CD4-positive, alpha-beta T cell (primary cell): ENCODE measurements around the gene SNX33. TPM values are rescaled to one million over a fixed set of nuclear protein-coding genes. Genes with fewer than 3 reads are reported as not detected.

Source experiments
- ATAC-seq: fragments of 200-7000 bp; cut with Tn5 transposase; one replicate; pipeline ENCODE4 v1.10.0; 2022; ENCODE audit warnings: mild to moderate bottlenecking; ENCODE audit not compliant: poor library complexity
- CTCF ChIA-PET: fragments of 350-600 bp; sonication (Branson Sonifier 250); formaldehyde crosslinking; loops from one replicate; lab custom pipeline; 2021; ENCODE audit warnings: antibody characterized with exemption, inconsistent platforms; lab: Charles Lee
- POLR2A ChIA-PET: fragments of 350-600 bp; sonication (Branson Sonifier 250); formaldehyde crosslinking; loops from one replicate; lab custom pipeline; 2021; ENCODE audit warnings: antibody characterized with exemption, inconsistent platforms; lab: Charles Lee
- DNase-seq, 14 experiments: peaks; one replicate each; pipeline ENCODE4 v3.0.0-alpha.2; 2013 to 2020; ENCODE audit warnings: mixed read lengths in 2 of 14
- H3K27ac ChIP-seq, 2 donors: one replicate each; pipeline versions ENCODE4 v1.5.1 to v1.7.0; 2013; ENCODE audit warnings: low read length in 2 of 2, low read depth in 1 of 2, mild to moderate bottlenecking in 1 of 2
- H3K27me3 ChIP-seq, 2 experiments: 1 replicate in 1 of 2; 2 replicates in 1 of 2; pipeline versions ENCODE4 v1.6.1 to v1.7.0; 2013; ENCODE audit warnings: low read length in 2 of 2, control low read depth in 1 of 2, mild to moderate bottlenecking in 1 of 2, moderate library complexity in 1 of 2; ENCODE audit not compliant: insufficient read depth in 2 of 2, control insufficient read depth in 1 of 2
- H3K36me3 ChIP-seq: one replicate; pipeline ENCODE4 v1.6.1; 2013; ENCODE audit warnings: low read length, control low read depth; ENCODE audit not compliant: insufficient read depth
- H3K4me1 ChIP-seq: one replicate; pipeline ENCODE4 v1.6.1; 2013; ENCODE audit warnings: low read length, control low read depth; ENCODE audit not compliant: insufficient read depth
- H3K4me3 ChIP-seq: one replicate; pipeline ENCODE4 v1.5.1; 2013; ENCODE audit warnings: mild to moderate bottlenecking, low read length, moderate library complexity
- H3K9me3 ChIP-seq, 2 experiments: 1 replicate in 1 of 2; 2 replicates in 1 of 2; pipeline versions ENCODE4 v1.6.1 to v1.7.0; 2013; ENCODE audit warnings: low read length in 2 of 2, mild to moderate bottlenecking in 2 of 2, control low read depth in 1 of 2, moderate library complexity in 1 of 2; ENCODE audit not compliant: control insufficient read depth in 1 of 2, insufficient read depth in 1 of 2
- H3K27ac Mint-ChIP-seq: one replicate; pipeline ENCODE4 v1.8.0; 2020; ENCODE audit warnings: mixed read lengths
- H3K27me3 Mint-ChIP-seq: one replicate; pipeline ENCODE4 v1.8.0; 2021; ENCODE audit warnings: mixed read lengths
- H3K36me3 Mint-ChIP-seq: one replicate; pipeline ENCODE4 v1.8.0; 2021; ENCODE audit warnings: low read depth, mixed read lengths
- H3K4me1 Mint-ChIP-seq: one replicate; pipeline ENCODE4 v1.8.0; 2021; ENCODE audit warnings: low read depth, mixed read lengths
- H3K4me3 Mint-ChIP-seq: one replicate; pipeline ENCODE4 v1.8.0; 2020; ENCODE audit warnings: mild to moderate bottlenecking, mixed read lengths
- H3K9me3 Mint-ChIP-seq: one replicate; pipeline ENCODE4 v1.8.0; 2020; ENCODE audit warnings: mixed read lengths
- intact Hi-C, 2 experiments: fragments of 100-400 bp; cut with DNase I in 1 of 2; cut with micrococcal nuclease in 1 of 2; formaldehyde crosslinking; loops; one replicate each; pipeline versions ENCODE4 v1.15.1 to v1.9.0; 2023 to 2025; cut with DNase I, micrococcal nuclease
- total RNA-seq, 174 experiments: library from RNA in 2 of 174; stranded (reverse) in 2 of 174; gene quantifications; one replicate each; pipeline ENCODE4 v1.2.3 and lab custom pipeline; 2021 to 2026
- TF ChIP-seq, protein P1 (sequence below): fragments of 200-600 bp; IDR thresholded peaks from one replicate; pipeline ENCODE4 v1.8.0; 2022; ENCODE audit warnings: antibody characterized with exemption, mild to moderate bottlenecking

SNX33 gene
- total RNA-seq, 2 experiments from 2014 or later: 0.59 to 0.82 TPM

DNA sequence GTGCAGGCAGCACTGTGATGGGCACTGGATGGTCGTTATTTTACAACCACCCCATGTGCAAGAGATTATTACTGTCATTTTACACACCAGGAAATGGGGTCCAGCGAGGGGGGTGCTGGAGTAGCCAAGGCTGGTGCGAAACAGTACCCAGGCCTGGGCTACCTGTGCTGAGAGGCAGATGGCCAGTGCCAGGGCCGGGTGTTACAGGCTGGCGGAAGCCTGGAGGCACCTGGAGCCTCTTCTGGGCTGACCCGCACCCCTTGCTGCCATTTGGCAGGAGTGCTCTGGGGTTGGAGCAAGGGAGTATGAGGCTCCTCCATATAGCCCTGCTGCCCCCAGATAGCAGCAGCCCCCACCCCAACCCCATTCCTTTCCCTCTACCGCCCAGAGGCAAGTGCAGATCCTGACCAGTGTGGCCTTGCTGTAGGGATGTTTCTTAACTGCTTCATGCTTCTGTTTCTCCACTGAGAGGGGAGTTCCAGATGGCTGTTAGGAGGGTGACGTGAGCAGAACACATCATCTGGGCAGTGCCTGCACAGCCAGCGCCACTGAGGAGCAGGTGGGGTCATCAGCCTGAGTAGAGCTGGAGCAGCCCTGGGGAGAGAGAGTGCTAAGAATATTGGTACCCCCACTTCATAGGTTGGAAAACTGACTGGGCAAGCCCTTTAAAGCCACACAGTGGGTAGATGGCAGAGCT is 15.3 kb downstream of the SNX33 start:
- Histone ChIP-seq H3K4me3 (no peak overlapping the region), H3K36me3 (no peaks in the 10 kb centered on the region), H3K27me3 (no peaks in the 10 kb centered on the region), H3K9me3 (no peaks in the 10 kb centered on the region), H3K4me1 (no peaks in the 10 kb centered on the region), H3K27ac (no peak overlapping the region)
- H3K27ac Mint-ChIP-seq: no peak overlapping the region
- DNase-seq (no peak), ATAC-seq (no peak)
- H3K36me3 Mint-ChIP-seq: no peaks in the 10 kb centered on the region
- no peaks in the 10 kb centered on the region for H3K27me3 Mint-ChIP-seq
- POLR2A ChIA-PET: no interaction called here
- intact Hi-C loops: no loop called here
- CTCF ChIA-PET: no interaction called here
- no peak overlapping the region for H3K4me3 Mint-ChIP-seq
- H3K9me3 Mint-ChIP-seq: no peaks in the 10 kb centered on the region
- TF ChIP-seq, protein P1, sequence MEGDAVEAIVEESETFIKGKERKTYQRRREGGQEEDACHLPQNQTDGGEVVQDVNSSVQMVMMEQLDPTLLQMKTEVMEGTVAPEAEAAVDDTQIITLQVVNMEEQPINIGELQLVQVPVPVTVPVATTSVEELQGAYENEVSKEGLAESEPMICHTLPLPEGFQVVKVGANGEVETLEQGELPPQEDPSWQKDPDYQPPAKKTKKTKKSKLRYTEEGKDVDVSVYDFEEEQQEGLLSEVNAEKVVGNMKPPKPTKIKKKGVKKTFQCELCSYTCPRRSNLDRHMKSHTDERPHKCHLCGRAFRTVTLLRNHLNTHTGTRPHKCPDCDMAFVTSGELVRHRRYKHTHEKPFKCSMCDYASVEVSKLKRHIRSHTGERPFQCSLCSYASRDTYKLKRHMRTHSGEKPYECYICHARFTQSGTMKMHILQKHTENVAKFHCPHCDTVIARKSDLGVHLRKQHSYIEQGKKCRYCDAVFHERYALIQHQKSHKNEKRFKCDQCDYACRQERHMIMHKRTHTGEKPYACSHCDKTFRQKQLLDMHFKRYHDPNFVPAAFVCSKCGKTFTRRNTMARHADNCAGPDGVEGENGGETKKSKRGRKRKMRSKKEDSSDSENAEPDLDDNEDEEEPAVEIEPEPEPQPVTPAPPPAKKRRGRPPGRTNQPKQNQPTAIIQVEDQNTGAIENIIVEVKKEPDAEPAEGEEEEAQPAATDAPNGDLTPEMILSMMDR: no peak
- H3K4me1 Mint-ChIP-seq: no peaks in the 10 kb centered on the region

DNA sequence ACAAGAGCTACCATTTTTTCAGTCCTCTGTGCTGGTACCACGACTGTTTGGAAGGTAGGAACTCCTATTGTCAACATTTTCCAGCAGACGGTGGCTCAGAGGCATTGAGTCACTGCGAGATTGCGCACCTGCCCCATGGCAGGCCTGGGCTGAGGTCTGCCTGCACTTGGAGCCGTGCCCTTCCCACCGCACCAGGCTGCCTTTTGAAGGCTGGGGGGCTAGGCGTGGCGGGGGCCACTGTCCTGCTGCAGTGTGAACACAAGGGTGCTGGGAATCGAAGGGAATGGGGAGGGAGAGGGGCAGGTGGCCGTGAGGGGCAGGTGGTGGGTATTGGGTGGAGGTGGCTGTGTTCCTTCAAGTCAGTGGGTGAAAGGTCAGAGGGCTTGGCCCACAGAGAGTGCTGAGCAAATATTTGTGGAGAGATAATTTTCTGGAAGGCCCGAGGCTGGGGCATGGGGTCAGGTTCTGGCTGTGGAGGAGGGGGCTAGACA is 16.3 kb downstream of the SNX33 start:
- TF ChIP-seq, protein P1: no peak
- intact Hi-C loops: no loop called here
- no peak for ATAC-seq
- Histone ChIP-seq H3K27ac (no peak overlapping the region), H3K27me3 (no peaks in the 10 kb centered on the region), H3K9me3 (no peaks in the 10 kb centered on the region), H3K4me3 (no peak overlapping the region), H3K36me3 (no peaks in the 10 kb centered on the region), H3K4me1 (no peaks in the 10 kb centered on the region)
- no peaks in the 10 kb centered on the region for H3K27me3 Mint-ChIP-seq
- no peak overlapping the region for H3K27ac Mint-ChIP-seq
- no peak overlapping the region for H3K4me3 Mint-ChIP-seq
- CTCF ChIA-PET: no interaction called here
- no peaks in the 10 kb centered on the region for H3K9me3 Mint-ChIP-seq
- POLR2A ChIA-PET: no interaction called here
- no peaks in the 10 kb centered on the region for H3K4me1 Mint-ChIP-seq
- no peak for DNase-seq
- no peaks in the 10 kb centered on the region for H3K36me3 Mint-ChIP-seq

DNA sequence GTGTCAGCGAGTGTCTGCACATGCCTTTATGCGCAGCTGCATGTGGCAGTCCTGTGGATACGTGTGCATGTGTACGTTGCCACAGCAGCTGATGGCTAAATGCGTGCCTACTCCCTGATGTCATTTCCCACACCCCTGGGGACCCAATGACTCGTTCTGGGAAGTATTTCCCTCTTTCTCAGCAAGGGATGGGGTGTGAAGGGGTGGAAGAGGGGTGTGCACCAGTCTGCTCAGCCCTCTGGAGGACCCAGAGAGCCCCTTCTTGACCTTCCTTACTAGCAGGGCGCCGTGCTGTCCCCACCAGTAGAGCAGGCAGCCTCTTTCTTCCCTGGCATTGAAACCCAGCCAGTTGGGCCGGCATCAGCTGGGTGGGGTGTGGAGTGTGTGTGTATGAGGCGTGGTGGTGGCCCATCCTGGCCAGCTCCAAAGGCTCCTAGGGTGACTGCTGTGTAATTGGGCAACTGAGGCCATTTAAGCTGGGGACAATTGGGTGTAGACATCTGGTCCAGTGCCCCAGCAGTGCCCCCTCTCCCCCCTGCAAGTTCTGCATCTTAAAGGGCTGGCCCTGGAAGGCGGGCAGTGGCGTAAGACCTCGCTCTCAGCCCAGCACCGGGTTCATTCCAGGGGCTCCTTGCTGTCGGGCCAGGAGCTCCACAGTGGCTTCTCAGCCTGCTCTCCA is 19.2 kb downstream of the SNX33 start:
- ATAC-seq: no peak
- Mint-ChIP-seq H3K27ac (no peak overlapping the region), H3K4me3 (no peak overlapping the region), H3K36me3 (no peaks in the 10 kb centered on the region), H3K4me1 (no peaks in the 10 kb centered on the region), H3K27me3 (no peaks in the 10 kb centered on the region), H3K9me3 (no peaks in the 10 kb centered on the region)
- Histone ChIP-seq H3K27ac (no peak overlapping the region), H3K36me3 (no peaks in the 10 kb centered on the region), H3K4me3 (no peak overlapping the region), H3K4me1 (no peaks in the 10 kb centered on the region), H3K27me3 (no peaks in the 10 kb centered on the region), H3K9me3 (no peaks in the 10 kb centered on the region)
- DNase-seq: no peak
- ChIA-PET POLR2A (no interaction called here), CTCF (no interaction called here)
- intact Hi-C loops: no loop called here
- TF ChIP-seq, protein P1: no peak
